GM10266 (cell line): ENCODE results near the gene DAPP1.
A peak's percentile ranks its signal among the peaks of the same experiment; 100 is the strongest.

ENCODE experiments used
- DNase-seq: peaks from one replicate; pipeline ENCODE4 v3.0.0; 2012; ENCODE audit errors: extremely low spot score
- CTCF ChIP-seq: IDR thresholded peaks from 2 replicates; pipeline ENCODE4 v1.5.1; 2012; ENCODE audit warnings: mild to moderate bottlenecking, low read depth; ENCODE audit not compliant: control insufficient read depth, insufficient read depth; ENCODE audit errors: missing control alignments

DAPP1 gene

GRCh38 chr4:99845179-99845578 is 28.6 kb downstream of the DAPP1 start:
- TF ChIP-seq CTCF = no peak

GRCh38 chr4:99845708-99846469 is 29.3 kb downstream of the DAPP1 start:
- DNase-seq = no peak
- TF ChIP-seq CTCF = no peak

More at GRCh38 chr4:99845179-99845578, 28.6 kb downstream of the DAPP1 start:
- no peak for DNase-seq

- no peak for TF ChIP-seq CTCF
- DNase-seq = no peak
Measured at GRCh38 chr4:99846891-99847290, 30.3 kb downstream of the DAPP1 start.

GRCh38 chr4:99847362-99847976 is 30.8 kb downstream of the DAPP1 start:
- no peak for TF ChIP-seq CTCF
- peak; percentile 27 for DNase-seq

GRCh38 chr4:99848591-99849001 is 32.0 kb downstream of the DAPP1 start:
- peak; percentile 25 for DNase-seq
- TF ChIP-seq CTCF = no peak

GRCh38 chr4:99852199-99852749 is 35.6 kb downstream of the DAPP1 start:
- TF ChIP-seq CTCF = no peak
- peak; percentile 7 for DNase-seq

GRCh38 chr4:99853190-99853589 is 36.6 kb downstream of the DAPP1 start:
- TF ChIP-seq CTCF = no peak
- DNase-seq = no peak
